ENCODE data around the gene ZFHX3. TPM values are rescaled to one million over a fixed set of nuclear protein-coding genes. Genes with fewer than 3 reads are reported as not detected.

Gene ZFHX3
- total and polyA plus RNA-seq, 2 of the 8 experiments (the other 6 are each of a cell fraction or from before 2014, with no cell fraction given), result 0.08 to 0.99 TPM

GRCh38 chr16:73010150-73010676, 37.7 kb downstream of the ZFHX3 start:
- no peaks in the 10 kb centered on the region for H3K79me2 ChIP-seq (ENCODE audit: control insufficient read depth in 1 of 2, insufficient read depth in 2 of 2, low read length in 2 of 2)
- no peaks in the 10 kb centered on the region for H3K79me1 ChIP-seq (ENCODE audit: low read depth, low read length)
- H3K9me3 ChIP-seq (ENCODE audit: insufficient read depth in 2 of 2, low read depth in 1 of 2, low read length in 1 of 2), result no peaks in the 10 kb centered on the region
- no peak overlapping the region for H3K18ac ChIP-seq (ENCODE audit: extremely low read depth, low read length)
- no peak overlapping the region for H3K4me2 ChIP-seq (ENCODE audit: insufficient read depth in 1 of 2, low read depth in 2 of 2, low read length in 2 of 2)
- H3K14ac ChIP-seq (ENCODE audit: insufficient read length), result no peak overlapping the region
- H3K23ac ChIP-seq (ENCODE audit: insufficient read length), result no peak overlapping the region
- WGBS, 2 experiments (ENCODE audit: extremely low coverage in 1 of 2, insufficient coverage in 1 of 2, insufficient read length in 1 of 2, insufficient replicate concordance in 2 of 2, low coverage in 1 of 2, low lambda C conversion rate in 2 of 2, missing lambda C conversion rate in 1 of 2), result 86% methylated on average over 12 of the region's 12 CpGs; no CpG with 5 or more reads in 1 of the 2 experiments
- peaks cover 0 to 5% (median 0%) of the 10 kb centered on the region in 4 experiments; a peak in 1 of 7 replicates for H3K4me1 ChIP-seq (replicated peaks in 1 of 4; ENCODE audit: control insufficient read depth in 3 of 4, insufficient read depth in 4 of 4, low read length in 3 of 4)
- no peak overlapping the region for H2BK12ac ChIP-seq (ENCODE audit: low read depth, low read length)
- H2BK5ac ChIP-seq (ENCODE audit: low read depth, low read length), result no peak overlapping the region
- no peak overlapping the region for H4K8ac ChIP-seq (ENCODE audit: extremely low read depth, insufficient read depth, low read length)
- no peak overlapping the region for H3K27ac ChIP-seq (ENCODE audit: low read depth, low read length)
- H2AK5ac ChIP-seq (ENCODE audit: low read depth, low read length), result no peak overlapping the region
- no peaks in the 10 kb centered on the region for H3K27me3 ChIP-seq (replicated peaks in 1 of 4; ENCODE audit: control insufficient read depth in 3 of 4, extremely low read depth in 1 of 4, insufficient read depth in 3 of 4, low read length in 3 of 4)
- H2BK15ac ChIP-seq (ENCODE audit: low read length), result no peak overlapping the region
- ChIA-PET CTCF (ENCODE audit: partially characterized antibody) (interaction anchor here (0.6 to 3.5 kb wide), 5 partner anchors 10 to 207 kb away, joined by 3 to 33 read pairs (median 3); no protein-coding TSS in a partner anchor), POLR2A (ENCODE audit: partially characterized antibody) (no interaction called here)
- H4K20me1 ChIP-seq (replicated peaks in 1 of 2; ENCODE audit: control insufficient read depth in 1 of 2, insufficient read depth in 2 of 2, low read length in 2 of 2), result no peaks in the 10 kb centered on the region
- H4K91ac ChIP-seq (replicated peaks; ENCODE audit: insufficient read length, low read length), result no peak overlapping the region
- no peak overlapping the region for H3K4me3 ChIP-seq (ENCODE audit: extremely low read depth in 1 of 4, insufficient read depth in 2 of 4, low read depth in 3 of 4, low read length in 4 of 4)
- no peak overlapping the region for H3K4ac ChIP-seq (replicated peaks; ENCODE audit: insufficient read length, low read depth, low read length)
- no peaks in the 10 kb centered on the region for H3K23me2 ChIP-seq (ENCODE audit: low read depth, low read length)
- H4K5ac ChIP-seq (ENCODE audit: insufficient read length, low read depth, low read length), result no peak overlapping the region
- no peaks in the 10 kb centered on the region for H3K36me3 ChIP-seq (ENCODE audit: control insufficient read depth in 2 of 4, insufficient read depth in 4 of 4, low read length in 3 of 4)
- no peak overlapping the region for H2BK20ac ChIP-seq (ENCODE audit: low read length)
- H2BK120ac ChIP-seq (replicated peaks; ENCODE audit: low read depth, low read length), result no peak overlapping the region
- FAIRE-seq, result no peak
- no peak overlapping the region for H3K9ac ChIP-seq (replicated peaks in 1 of 4; ENCODE audit: extremely low read depth in 1 of 4, low read depth in 3 of 4, low read length in 3 of 4)
- DNase-seq (ENCODE audit: low read depth in 1 of 2, low spot score in 2 of 2), result no peak
- H2AFZ ChIP-seq (ENCODE audit: low read length), result no peak overlapping the region
- H3K56ac ChIP-seq (replicated peaks; ENCODE audit: insufficient read length, low read depth, low read length), result no peak overlapping the region
- no peak for TF ChIP-seq EP300 (IDR thresholded peaks at IDR 0.05; ENCODE audit: borderline replicate concordance in 1 of 2, low read depth in 2 of 2, low read length in 2 of 2)
- no peak for TF ChIP-seq SIN3A (conservative IDR thresholded peaks at IDR 0.05 in 1 of 2, IDR thresholded peaks at IDR 0.05 in 1 of 2; ENCODE audit: low read depth in 1 of 2, low read length in 2 of 2)
- TF ChIP-seq SP1 (IDR thresholded peaks at IDR 0.05; ENCODE audit: low read depth, low read length), result no peak
- TF ChIP-seq NANOG (IDR thresholded peaks at IDR 0.05; ENCODE audit: insufficient read depth, low read depth, low read length, poor library complexity, severe bottlenecking), result no peak
- TF ChIP-seq RAD21 (IDR thresholded peaks at IDR 0.05 in 1 of 2, conservative IDR thresholded peaks at IDR 0.05 in 1 of 2; ENCODE audit: low read depth in 2 of 2, low read length in 2 of 2), result no peak
- TF ChIP-seq RFX5 (IDR thresholded peaks at IDR 0.05; ENCODE audit: borderline replicate concordance, low read depth, low read length), result no peak
- no peak for TF ChIP-seq YY1 (IDR thresholded peaks at IDR 0.05; ENCODE audit: low read depth, low read length)
- TF ChIP-seq FOSL1 (IDR thresholded peaks at IDR 0.05; ENCODE audit: insufficient read depth, low read depth, low read length), result no peak
- no peak for TF ChIP-seq CBX8 (IDR thresholded peaks at IDR 0.05; ENCODE audit: borderline replicate concordance, low read depth, low read length)
- TF ChIP-seq KDM4A (IDR thresholded peaks at IDR 0.05; ENCODE audit: low read depth, low read length, severe bottlenecking), result no peak
- no peak for TF ChIP-seq BRCA1 (IDR thresholded peaks at IDR 0.05; ENCODE audit: low read depth, low read length)
- TF ChIP-seq EZH2 (IDR thresholded peaks at IDR 0.05; ENCODE audit: low read depth, low read length, severe bottlenecking), result no peak
- TF ChIP-seq TEAD4 (IDR thresholded peaks at IDR 0.05; ENCODE audit: low read depth, low read length), result no peak
